GM12878 (cell line): ENCODE data around the gene CTNNA2. TPM values are rescaled to one million over a fixed set of nuclear protein-coding genes. Genes with fewer than 3 reads are reported as not detected.

Source experiments
- ATAC-seq: fragments of 200-7000 bp; cut with Tn5 transposase; 3 replicates; pipeline ENCODE4 v1.9.1; 2020; ENCODE audit warnings: mild to moderate bottlenecking, moderate library complexity
- BruUV-seq: library from RNA; stranded (reverse); fragments of 400-500 nt; replicated peaks from 2 replicates; lab custom pipeline; 2021; lab: Mats Ljungman, UMichigan
- CTCF ChIA-PET: fragments of 300-600 bp; sonication (Branson Sonifier 250); formaldehyde crosslinking; extraction: SDS; loops from one replicate; lab custom pipeline; 2021; ENCODE audit warnings: inconsistent platforms; lab: Yijun Ruan, JAX
- POLR2A ChIA-PET: fragments of 350-600 bp; formaldehyde crosslinking; extraction: SDS; loops from one replicate; lab custom pipeline; 2021; ENCODE audit warnings: inconsistent platforms; lab: Charles Lee
- RAD21 ChIA-PET: fragments of 300-600 bp; sonication (Branson Sonifier 250); formaldehyde crosslinking; loops from one replicate; lab custom pipeline; 2023; ENCODE audit warnings: antibody characterized with exemption; ENCODE audit not compliant: unreplicated experiment; lab: Charles Lee
- SMC1A ChIA-PET: fragments of 300-600 bp; sonication (Branson Sonifier 250); formaldehyde crosslinking; loops from one replicate; lab custom pipeline; 2023; ENCODE audit not compliant: unreplicated experiment, uncharacterized antibody; lab: Charles Lee
- DNase-seq: peaks from one replicate; pipeline ENCODE4 v3.0.0-alpha.2; 2011; ENCODE audit warnings: low read depth, low spot score
- FAIRE-seq: peaks from 3 replicates; lab custom pipeline; 2011; peaks lifted over from hg19 to GRCh38; lab: Jason Lieb, UNC
- H2AFZ ChIP-seq: 2 replicates; pipeline ENCODE4 v1.6.0; 2011; ENCODE audit warnings: low read depth, low read length, control low read depth; ENCODE audit not compliant: control insufficient read depth
- H3K27ac ChIP-seq: 2 replicates; pipeline ENCODE4 v1.5.1; 2011; ENCODE audit warnings: control low read depth; ENCODE audit not compliant: control insufficient read depth, insufficient read depth
- H3K27me3 ChIP-seq, 2 experiments: replicated peaks in 1 of 2; 2 replicates each; pipeline versions ENCODE4 v1.6.0 to v1.6.1; 2011; ENCODE audit warnings: low read length in 1 of 2; ENCODE audit not compliant: control insufficient read depth in 2 of 2, insufficient read depth in 2 of 2
- H3K36me3 ChIP-seq, 2 experiments: 2 replicates each; pipeline ENCODE4 v1.5.1; 2011; ENCODE audit warnings: low read length in 1 of 2; ENCODE audit not compliant: control insufficient read depth in 2 of 2, insufficient read depth in 2 of 2
- H3K4me1 ChIP-seq: 2 replicates; pipeline ENCODE4 v1.6.1; 2011; ENCODE audit warnings: mild to moderate bottlenecking, low read length, moderate library complexity, mixed read lengths; ENCODE audit not compliant: control insufficient read depth, insufficient read depth
- H3K4me2 ChIP-seq: 2 replicates; pipeline ENCODE4 v1.6.0; 2011; ENCODE audit warnings: control low read depth; ENCODE audit not compliant: control insufficient read depth, insufficient read depth
- H3K4me3 ChIP-seq: fragments of 200-600 bp; sonication (generic); 2 replicates; pipeline ENCODE4 v1.5.1; 2016
- H3K79me2 ChIP-seq: 2 replicates; pipeline ENCODE4 v1.6.0; 2011; ENCODE audit warnings: low read length; ENCODE audit not compliant: control insufficient read depth, insufficient read depth
- H3K9ac ChIP-seq: 2 replicates; pipeline ENCODE4 v1.8.0; 2011; ENCODE audit warnings: low read length, control low read depth, mixed read lengths; ENCODE audit not compliant: control insufficient read depth, insufficient read depth
- H3K9me3 ChIP-seq: replicated peaks from 3 replicates; pipeline ENCODE4 v1.5.1; 2011; ENCODE audit warnings: mild to moderate bottlenecking, low read length; ENCODE audit not compliant: control insufficient read depth, insufficient read depth
- H4K20me1 ChIP-seq: 2 replicates; pipeline ENCODE4 v1.6.0; 2011; ENCODE audit not compliant: control insufficient read depth, insufficient read depth
- CREM ChIP-seq: IDR thresholded peaks from 2 replicates; pipeline ENCODE4 v1.6.1; 2014; ENCODE audit warnings: antibody characterized with exemption, low read depth
- E4F1 ChIP-seq: fragments of 450-650 bp; IDR thresholded peaks from 2 replicates; pipeline ENCODE4 v1.6.1; 2018; ENCODE audit warnings: borderline replicate concordance, mild to moderate bottlenecking; ENCODE audit not compliant: partially characterized antibody
- KAT2A ChIP-seq: conservative IDR thresholded peaks from 2 replicates; pipeline ENCODE4 v1.6.1; 2011; ENCODE audit warnings: low read depth, low read length; ENCODE audit not compliant: control insufficient read depth
- MEF2B ChIP-seq: fragments of 450-650 bp; IDR thresholded peaks from 2 replicates; pipeline ENCODE4 v1.6.1; 2018; ENCODE audit warnings: mild to moderate bottlenecking, moderate library complexity; ENCODE audit not compliant: partially characterized antibody, poor library complexity, severe bottlenecking
- MTA2 ChIP-seq: fragments of 450-650 bp; IDR thresholded peaks from 2 replicates; pipeline ENCODE4 v1.6.1; 2016; ENCODE audit warnings: low read depth, mild to moderate bottlenecking, moderate library complexity
- MTA3 ChIP-seq: IDR thresholded peaks from 2 replicates; pipeline ENCODE4 v1.6.1; 2012; ENCODE audit warnings: low read length, inconsistent platforms, borderline replicate concordance
- NBN ChIP-seq: fragments of 450-650 bp; IDR thresholded peaks from 2 replicates; pipeline ENCODE4 v1.6.1; 2016
- NFYB ChIP-seq: IDR thresholded peaks from 2 replicates; pipeline ENCODE4 v1.6.1; 2011; ENCODE audit warnings: low read depth, mild to moderate bottlenecking, low read length, improper control_type of control experiment, moderate library complexity; ENCODE audit not compliant: insufficient read depth
- PRDM15 ChIP-seq: fragments of 450-650 bp; formaldehyde crosslinking; IDR thresholded peaks from 2 replicates; pipeline ENCODE4 v1.4.0; 2020; ENCODE audit warnings: mild to moderate bottlenecking, moderate library complexity
- SKIL ChIP-seq: fragments of 450-650 bp; IDR thresholded peaks from 2 replicates; pipeline ENCODE4 v1.6.1; 2017; ENCODE audit warnings: mild to moderate bottlenecking, low read depth, inconsistent platforms; ENCODE audit not compliant: poor library complexity, severe bottlenecking
- YBX1 ChIP-seq: fragments of 450-650 bp; IDR thresholded peaks from 2 replicates; pipeline ENCODE4 v1.6.1; 2016; ENCODE audit warnings: antibody characterized with exemption
- ZBTB40 ChIP-seq: fragments of 450-650 bp; IDR thresholded peaks from 2 replicates; pipeline ENCODE4 v1.6.1; 2016; ENCODE audit warnings: mild to moderate bottlenecking, moderate library complexity, borderline replicate concordance
- WGBS: methylation state at CpG from one replicate; pipeline ENCODE4 v1.1.6; 2016; ENCODE audit warnings: low lambda C conversion rate; ENCODE audit not compliant: insufficient replicate concordance, insufficient coverage; ENCODE audit errors: missing lambda C conversion rate; 5-methylcytosine and 5-hydroxymethylcytosine counted together
- in situ Hi-C: fragments of 300-500 bp; cut with MboI; formaldehyde crosslinking; loops from 9 replicates; pipeline ENCODE4 v1.14.3; 2018; ENCODE audit warnings: mixed read lengths
- intact Hi-C: fragments of 100-400 bp; cut with micrococcal nuclease; formaldehyde crosslinking; loops from one replicate; pipeline ENCODE4 v1.14.2; 2022; ENCODE audit not compliant: unreplicated experiment
- polyA plus RNA-seq, 11 experiments: library from polyadenylated mRNA; depleted of rRNA in 4 of 11; unstranded in 6 of 11; stranded (reverse) in 5 of 11; fragments of >200 nt; fragmentation: Nextera tagmentation in 4 of 11; fragmentation: Illumina TruSeq in 1 of 11; extraction: Ambion mirVana in 4 of 11; extraction: Trizol in 1 of 11; gene quantifications; 1 replicate in 1 of 11; 2 replicates in 10 of 11; pipeline versions ENCODE4 v1.2.1 to v1.2.3, GENCODE V29; 2011 to 2016; ENCODE audit warnings: inconsistent platforms in 2 of 11, missing spikeins in 2 of 11, low read depth in 1 of 11
- total RNA-seq, 4 experiments: library from RNA; depleted of rRNA in 3 of 4; stranded (reverse); fragments of >200 nt in 3 of 4; fragmentation: Illumina TruSeq in 1 of 4; extraction: Trizol in 1 of 4; gene quantifications; 2 replicates each; pipeline versions ENCODE4 v1.2.1 to v1.2.3, GENCODE V29; 2013 to 2021

Gene CTNNA2
- total and polyA plus RNA-seq, 10 of the 15 experiments (the other 5 are each of a cell fraction or from before 2014, with no cell fraction given) = 2.4 to 36.2 (median 6.6) TPM

- no TSS peak for BruUV-seq
- H4K20me1 ChIP-seq = no peaks in the 10 kb centered on the region
- H2AFZ ChIP-seq = no peak overlapping the region
- no peak overlapping the region for H3K9ac ChIP-seq
- ATAC-seq (no peak), DNase-seq (no peak), FAIRE-seq (no peak)
- H3K27me3 ChIP-seq = no peaks in the 10 kb centered on the region
- H3K4me1 ChIP-seq = no peaks in the 10 kb centered on the region
- no peaks in the 10 kb centered on the region for H3K79me2 ChIP-seq
- CTCF ChIA-PET = no interaction called here
- POLR2A ChIA-PET = no interaction called here
- H3K27ac ChIP-seq = no peak overlapping the region
- RAD21 ChIA-PET = no interaction called here
- in situ Hi-C loops = no loop called here
- intact Hi-C loops = no loop called here
- 45% methylated on average over 6 of the region's 6 CpGs for WGBS
- no peaks in the 10 kb centered on the region for H3K9me3 ChIP-seq
- H3K4me3 ChIP-seq = no peak overlapping the region
- SMC1A ChIA-PET = interaction anchor here (0.9 kb wide), 1 partner anchor 62 kb away, joined by 3 read pairs; no protein-coding TSS in a partner anchor
- no peaks in the 10 kb centered on the region for H3K36me3 ChIP-seq
- no peak overlapping the region for H3K4me2 ChIP-seq
- no peak for TF ChIP-seq MEF2B
- TF ChIP-seq NBN = no peak
- no peak for TF ChIP-seq ZBTB40
- TF ChIP-seq CREM = no peak
- no peak for TF ChIP-seq KAT2A
- no peak for TF ChIP-seq NFYB
- TF ChIP-seq SKIL = no peak
- no peak for TF ChIP-seq MTA3
- TF ChIP-seq E4F1 = no peak
- TF ChIP-seq PRDM15 (CRISPR knock-in tag) = no peak
- TF ChIP-seq YBX1 = no peak
- TF ChIP-seq MTA2 = no peak
These were observed 67.3 kb downstream of the CTNNA2 start for GRCh38 chr2:79580175-79580574.
